Measurements from ENCODE around the gene CHRM4. TPM values are rescaled to one million over a fixed set of nuclear protein-coding genes. Genes with fewer than 3 reads are reported as not detected.

Gene CHRM4
- polyA plus RNA-seq, 1 donor from 2014 or later = 0.29 TPM

DNA sequence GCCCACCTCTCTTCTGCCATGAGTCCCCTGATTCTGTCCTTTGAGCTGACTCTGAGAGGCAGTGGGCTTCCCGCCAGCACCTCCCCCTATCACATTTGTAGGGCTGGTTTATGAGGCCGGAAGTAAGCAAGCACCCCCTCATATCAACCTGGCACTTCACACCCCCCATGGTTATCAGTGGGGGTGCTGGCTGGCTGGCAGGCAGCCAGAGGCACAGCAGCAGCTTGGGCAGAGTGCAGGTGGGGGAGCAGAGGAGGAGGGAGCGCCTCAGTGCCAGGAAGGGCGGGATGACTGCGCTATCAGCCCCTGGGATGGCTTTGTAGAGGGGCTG lies 22.9 kb upstream of the CHRM4 start:
- Mint-ChIP-seq H3K4me3 (no peak overlapping the region), H3K9me3 (no peaks in the 10 kb centered on the region), H3K27ac (peak overlapping the region in 1 of 3 donors; percentile 10), H3K27me3 (no peaks in the 10 kb centered on the region), H3K36me3 (peaks cover 15% of the 10 kb centered on the region), H3K4me1 (no peaks in the 10 kb centered on the region)

GRCh38 chr11:46413760-46414465 lies 22.3 kb upstream of the CHRM4 start:
- peaks cover 15% of the 10 kb centered on the region for H3K36me3 Mint-ChIP-seq
- H3K4me3 Mint-ChIP-seq = no peak overlapping the region
- no peak overlapping the region for H3K27ac Mint-ChIP-seq
- H3K9me3 Mint-ChIP-seq = no peaks in the 10 kb centered on the region
- no peaks in the 10 kb centered on the region for H3K4me1 Mint-ChIP-seq
- no peaks in the 10 kb centered on the region for H3K27me3 Mint-ChIP-seq

DNA sequence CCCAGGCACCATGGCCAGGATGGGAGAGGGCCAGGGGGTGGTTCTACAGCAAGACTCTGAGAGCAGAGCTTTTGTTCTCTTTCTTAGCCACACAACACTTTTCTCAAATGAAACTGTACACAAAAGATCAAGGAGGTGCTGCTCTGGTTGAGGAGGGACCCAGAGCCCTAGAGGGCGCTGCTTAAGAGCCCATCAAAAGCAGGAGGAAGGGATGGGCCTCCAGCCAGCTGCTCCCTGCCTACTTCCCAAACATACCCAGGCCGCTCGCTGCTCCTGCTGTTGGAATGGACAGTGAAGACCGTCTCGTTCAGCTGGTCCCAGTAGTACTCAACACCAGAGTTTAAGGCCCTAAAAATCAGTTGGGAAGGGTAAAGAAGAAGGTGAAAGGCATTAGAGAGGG lies 18.4 kb upstream of the CHRM4 start:
- peaks cover 20% of the 10 kb centered on the region for H3K36me3 Mint-ChIP-seq
- no peaks in the 10 kb centered on the region for H3K27me3 Mint-ChIP-seq
- H3K4me1 Mint-ChIP-seq = no peaks in the 10 kb centered on the region
- H3K4me3 Mint-ChIP-seq = no peak overlapping the region
- H3K27ac Mint-ChIP-seq = no peak overlapping the region
- H3K9me3 Mint-ChIP-seq = no peaks in the 10 kb centered on the region

- Mint-ChIP-seq H3K4me1 (no peaks in the 10 kb centered on the region), H3K27me3 (no peaks in the 10 kb centered on the region), H3K4me3 (no peak overlapping the region), H3K36me3 (peaks cover 22% of the 10 kb centered on the region), H3K9me3 (no peaks in the 10 kb centered on the region), H3K27ac (no peak overlapping the region)
These were observed 16.9 kb upstream of the CHRM4 start for GRCh38 chr11:46408407-46408986.

DNA sequence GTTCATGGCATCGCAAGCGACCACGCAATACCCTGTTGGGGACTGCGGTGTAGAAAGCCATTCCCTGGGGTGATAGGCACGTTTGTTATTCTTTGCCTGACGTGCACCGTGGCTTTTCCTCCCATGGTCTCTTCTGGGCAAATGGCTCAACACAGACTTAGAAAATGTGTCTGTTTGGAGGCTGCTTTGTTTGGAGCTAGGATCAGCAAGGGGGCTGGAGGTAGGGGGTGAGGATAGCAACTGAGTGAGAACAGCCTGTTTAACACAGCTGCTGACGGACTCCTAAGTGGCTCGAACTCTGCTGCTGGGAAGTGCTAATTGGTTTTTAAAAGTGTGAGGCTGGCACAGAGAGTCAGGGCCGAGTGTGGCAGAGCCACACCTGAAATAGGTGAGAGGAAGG lies 16.1 kb upstream of the CHRM4 start:
- Mint-ChIP-seq H3K27ac (no peak overlapping the region), H3K4me1 (no peaks in the 10 kb centered on the region), H3K9me3 (no peaks in the 10 kb centered on the region), H3K27me3 (no peaks in the 10 kb centered on the region), H3K4me3 (no peak overlapping the region), H3K36me3 (peaks cover 27% of the 10 kb centered on the region)

DNA sequence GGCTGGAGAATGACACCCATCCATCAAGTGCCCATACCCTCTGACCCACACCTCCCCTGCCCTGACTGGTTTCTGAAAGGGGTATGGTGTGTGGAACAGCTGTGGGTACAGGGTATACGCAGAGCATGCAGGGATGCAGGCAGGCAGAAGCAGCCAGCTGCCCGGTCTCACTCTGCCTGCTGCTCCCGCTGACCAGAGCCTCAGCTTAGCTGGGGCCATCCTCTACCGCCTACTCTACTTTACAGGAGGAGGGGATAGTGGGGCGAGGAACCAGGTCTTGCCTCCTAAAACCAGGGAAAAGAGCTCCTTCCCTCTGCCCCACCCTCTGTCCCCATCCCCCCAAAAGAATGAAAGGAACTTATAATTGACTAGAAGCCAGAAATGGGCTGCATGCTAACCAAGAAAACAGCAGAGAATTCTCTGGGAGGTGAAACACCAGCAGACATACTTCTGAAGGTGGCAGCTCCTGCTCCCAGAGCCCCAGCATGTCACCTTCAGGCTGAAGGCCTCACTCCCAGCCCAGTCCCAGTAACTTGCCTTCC lies 13.0 kb upstream of the CHRM4 start:
- Mint-ChIP-seq H3K36me3 (peaks cover 29% of the 10 kb centered on the region), H3K27me3 (no peaks in the 10 kb centered on the region), H3K4me1 (no peaks in the 10 kb centered on the region), H3K27ac (no peak overlapping the region), H3K9me3 (no peaks in the 10 kb centered on the region), H3K4me3 (no peak overlapping the region)

GRCh38 chr11:46402957-46403902 lies 11.7 kb upstream of the CHRM4 start:
- peaks cover 26% of the 10 kb centered on the region for H3K36me3 Mint-ChIP-seq
- H3K27ac Mint-ChIP-seq = peak overlapping the region in 1 of 3 donors; percentile 67
- no peaks in the 10 kb centered on the region for H3K9me3 Mint-ChIP-seq
- H3K4me3 Mint-ChIP-seq = no peak overlapping the region
- no peaks in the 10 kb centered on the region for H3K27me3 Mint-ChIP-seq
- H3K4me1 Mint-ChIP-seq = no peaks in the 10 kb centered on the region

GRCh38 chr11:46397526-46397925 lies 6.0 kb upstream of the CHRM4 start:
- Mint-ChIP-seq H3K27ac (peak overlapping the region in 1 of 3 donors; percentile 50), H3K4me1 (peaks cover 0 to 7% (median 5%) of the 10 kb centered on the region in 3 donors)

GRCh38 chr11:46393759-46394158 lies 2.2 kb upstream of the CHRM4 start:
- Mint-ChIP-seq H3K27me3 (peaks cover 25% of the 10 kb centered on the region), H3K4me1 (peaks cover 0 to 11% (median 10%) of the 10 kb centered on the region in 3 donors), H3K36me3 (no peaks in the 10 kb centered on the region), H3K4me3 (peak overlapping the region in 1 of 4 donors; percentile 39), H3K27ac (peak overlapping the region in 1 of 3 donors; percentile 65), H3K9me3 (no peaks in the 10 kb centered on the region)

More at GRCh38 chr11:46397526-46397925, 6.0 kb upstream of the CHRM4 start:
- Mint-ChIP-seq H3K4me3 (no peak overlapping the region), H3K9me3 (no peaks in the 10 kb centered on the region), H3K27me3 (peaks cover 7% of the 10 kb centered on the region), H3K36me3 (peaks cover 6% of the 10 kb centered on the region)

- Mint-ChIP-seq H3K4me3 (peak overlapping the region in 3 of 4 donors; percentile 39 to 74 (median 58)), H3K9me3 (no peaks in the 10 kb centered on the region), H3K36me3 (no peaks in the 10 kb centered on the region), H3K4me1 (peaks cover 0 to 13% (median 10%) of the 10 kb centered on the region in 3 donors), H3K27ac (peak overlapping the region in 2 of 3 donors; percentile 33 to 65), H3K27me3 (peaks cover 30% of the 10 kb centered on the region)
These were observed 1.6 kb upstream of the CHRM4 start for GRCh38 chr11:46393231-46393616.

- Mint-ChIP-seq H3K36me3 (no peaks in the 10 kb centered on the region), H3K9me3 (no peaks in the 10 kb centered on the region), H3K27me3 (peaks cover 31% of the 10 kb centered on the region), H3K4me3 (peak overlapping the region; percentile 13 to 74 (median 48)), H3K4me1 (peaks cover 0 to 13% (median 10%) of the 10 kb centered on the region in 3 donors), H3K27ac (peak overlapping the region in 1 of 3 donors; percentile 33)
These were observed 1.1 kb upstream of the CHRM4 start for GRCh38 chr11:46392421-46393230.

- Mint-ChIP-seq H3K9me3 (no peaks in the 10 kb centered on the region), H3K27ac (no peak overlapping the region), H3K36me3 (peaks cover 2% of the 10 kb centered on the region), H3K4me3 (peak overlapping the region in 1 of 4 donors; percentile 17), H3K27me3 (peaks cover 43% of the 10 kb centered on the region), H3K4me1 (peaks cover 0 to 15% (median 13%) of the 10 kb centered on the region in 3 donors)
These were observed 394 bp downstream of the CHRM4 start for GRCh38 chr11:46391186-46391577.

GRCh38 chr11:46390331-46391171 lies 1.0 kb downstream of the CHRM4 start:
- H3K27ac Mint-ChIP-seq = peak overlapping the region in 1 of 3 donors; percentile 75
- no peaks in the 10 kb centered on the region for H3K9me3 Mint-ChIP-seq
- H3K36me3 Mint-ChIP-seq = peaks cover 2% of the 10 kb centered on the region
- H3K4me3 Mint-ChIP-seq = peak overlapping the region in 2 of 4 donors; percentile 63 to 78
- peaks cover 49% of the 10 kb centered on the region for H3K27me3 Mint-ChIP-seq
- peaks cover 0 to 15% (median 13%) of the 10 kb centered on the region in 3 donors for H3K4me1 Mint-ChIP-seq
